ENCODE results near the gene ALDH16A1.

Gene ALDH16A1

DNA sequence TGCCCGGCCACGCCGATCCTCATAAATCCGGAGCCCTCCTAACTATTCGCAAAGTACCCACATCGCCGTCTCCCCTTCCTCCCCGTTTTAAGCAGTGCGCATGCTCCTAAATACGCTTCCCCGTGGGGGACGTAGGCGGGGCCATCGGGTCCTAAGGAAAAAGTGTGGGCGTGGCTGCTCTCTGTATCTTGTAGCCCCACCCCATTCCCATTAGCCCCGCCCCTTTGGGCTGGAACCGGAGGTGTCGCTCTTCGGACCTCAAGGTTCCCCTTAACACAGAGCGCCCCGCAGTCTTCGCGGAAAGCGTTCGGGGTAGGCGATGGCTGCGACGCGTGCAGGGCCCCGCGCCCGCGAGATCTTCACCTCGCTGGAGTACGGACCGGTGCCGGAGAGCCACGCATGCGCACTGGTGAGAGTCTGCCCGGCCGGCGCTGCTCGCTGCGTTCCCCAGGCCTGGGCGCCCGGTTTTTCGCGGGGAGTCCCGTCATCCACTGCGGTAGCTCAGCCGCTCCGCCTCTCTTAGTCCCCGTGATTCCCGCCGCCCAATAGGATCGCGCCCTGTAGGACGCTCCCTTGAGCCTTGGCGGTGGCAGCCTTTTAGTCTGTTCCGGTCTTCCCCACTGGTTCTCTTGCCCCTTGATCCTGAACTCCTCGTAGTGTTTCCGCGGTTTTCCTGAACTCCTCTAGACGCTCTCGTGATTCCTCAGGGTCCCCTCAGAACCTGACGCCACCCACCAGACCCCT is at the start of gene ALDH16A1:
Gene ALDH16A1 (plus strand): TSS at position 213 of the 744 bp plus-strand sequence. CDS start 107 bp downstream, at position 320.
- DNase-seq (ENCODE audit: extremely low spot score, insufficient read length, low read depth) (peak; percentile 95), FAIRE-seq (peak; percentile 96)

- no peak for FAIRE-seq
- no peak for DNase-seq (ENCODE audit: extremely low spot score, insufficient read length, low read depth)
Measured at GRCh38 chr19:49403404-49404187, 49.4 kb upstream of the ALDH16A1 start.

- DNase-seq (ENCODE audit: extremely low spot score, insufficient read length, low read depth) (no peak), FAIRE-seq (no peak)
Measured at GRCh38 chr19:49407079-49407478, 45.9 kb upstream of the ALDH16A1 start.

DNA sequence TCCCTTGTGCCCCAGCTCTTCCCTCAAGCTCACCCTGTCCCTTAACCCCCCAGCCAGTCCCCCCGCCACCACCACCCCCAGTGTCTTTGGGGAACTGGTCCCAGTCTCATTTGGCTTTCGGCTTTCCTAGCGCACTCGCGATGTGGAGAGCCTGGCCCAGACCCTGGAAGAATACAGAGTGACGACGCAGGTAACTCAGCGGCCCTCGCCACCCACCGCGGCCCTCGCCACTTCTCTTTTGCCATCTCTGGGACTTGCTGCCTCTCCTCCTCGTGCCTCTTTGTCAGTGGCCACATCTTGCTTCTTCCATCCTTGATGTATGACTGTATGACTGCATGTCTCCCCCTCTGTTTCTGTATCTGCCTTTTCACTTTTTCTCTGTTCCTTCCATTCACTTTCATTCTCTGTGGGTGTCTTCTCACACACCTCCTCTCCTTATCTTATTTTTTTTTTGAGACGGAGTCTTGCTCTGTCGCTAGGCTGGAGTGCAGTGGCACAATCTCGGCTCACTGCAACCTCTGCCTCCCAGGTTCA is 45.5 kb upstream of the ALDH16A1 start:
- no peak for DNase-seq (ENCODE audit: extremely low spot score, insufficient read length, low read depth)

DNA sequence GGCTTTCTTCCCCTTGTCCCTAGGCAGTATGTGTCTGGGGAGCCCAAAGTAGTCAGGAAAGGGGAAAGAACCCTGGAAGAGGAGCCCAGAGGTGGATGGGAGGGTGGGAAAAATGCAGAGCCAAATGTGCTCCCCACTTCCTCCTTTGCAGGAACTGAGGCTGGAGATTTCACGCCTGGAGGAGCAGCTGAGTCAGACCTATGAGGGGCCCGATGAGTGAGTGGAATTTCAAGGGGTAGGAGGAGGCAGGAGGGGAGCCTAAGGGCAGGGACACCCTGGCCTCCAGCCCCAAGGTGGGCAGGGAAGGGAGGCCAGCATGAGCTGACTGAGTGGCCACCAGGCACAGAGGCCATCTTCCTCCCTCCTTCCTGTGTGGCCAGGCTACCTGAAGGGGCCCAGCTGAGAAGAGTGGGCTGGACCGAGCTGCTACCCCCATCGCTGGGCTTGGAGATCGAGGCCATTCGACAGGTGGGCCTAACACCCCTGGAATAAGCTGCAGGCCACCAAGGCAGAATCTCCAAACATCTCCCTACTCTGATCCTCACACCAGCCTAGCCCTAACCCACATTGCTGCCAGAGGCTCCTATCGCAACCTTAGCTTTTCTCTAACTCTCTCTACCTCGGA is 44.1 kb upstream of the ALDH16A1 start:
- DNase-seq (ENCODE audit: extremely low spot score, insufficient read length, low read depth), result no peak

More for the DNA sequence above, 45.5 kb upstream of the ALDH16A1 start:
- no peak for FAIRE-seq

DNA sequence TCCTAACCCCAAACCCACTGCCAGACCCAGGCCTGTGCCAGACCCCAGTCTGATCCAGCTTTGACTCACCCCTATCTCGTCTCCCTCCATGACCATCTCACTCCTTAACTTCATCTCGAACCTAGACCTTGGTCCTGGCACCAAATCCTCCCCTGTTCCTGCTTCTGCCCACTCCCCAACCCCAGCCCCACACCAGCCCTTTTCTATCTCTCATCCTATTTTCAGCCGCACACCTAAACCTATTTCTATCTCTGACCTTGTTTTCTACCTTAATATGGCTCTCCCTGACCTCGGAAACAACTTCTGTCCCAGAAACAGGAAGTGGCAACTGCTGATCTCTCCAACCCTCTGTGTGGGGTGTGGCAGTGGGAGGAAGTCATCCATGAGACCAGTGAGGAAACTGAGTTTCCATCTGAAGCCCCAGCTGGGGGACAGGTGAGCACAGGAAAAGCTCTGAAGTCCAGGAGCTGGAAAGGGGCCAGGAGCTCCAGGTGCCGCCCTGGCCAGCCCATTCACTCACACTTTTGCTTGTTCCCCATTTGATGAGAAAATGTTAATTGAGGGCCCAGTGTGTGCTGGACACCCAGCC is 43.5 kb upstream of the ALDH16A1 start:
- no peak for DNase-seq (ENCODE audit: extremely low spot score, insufficient read length, low read depth)
- peak; percentile 79 for FAIRE-seq

More for the DNA sequence above, 44.1 kb upstream of the ALDH16A1 start:
- FAIRE-seq, result peak; percentile 69

DNA sequence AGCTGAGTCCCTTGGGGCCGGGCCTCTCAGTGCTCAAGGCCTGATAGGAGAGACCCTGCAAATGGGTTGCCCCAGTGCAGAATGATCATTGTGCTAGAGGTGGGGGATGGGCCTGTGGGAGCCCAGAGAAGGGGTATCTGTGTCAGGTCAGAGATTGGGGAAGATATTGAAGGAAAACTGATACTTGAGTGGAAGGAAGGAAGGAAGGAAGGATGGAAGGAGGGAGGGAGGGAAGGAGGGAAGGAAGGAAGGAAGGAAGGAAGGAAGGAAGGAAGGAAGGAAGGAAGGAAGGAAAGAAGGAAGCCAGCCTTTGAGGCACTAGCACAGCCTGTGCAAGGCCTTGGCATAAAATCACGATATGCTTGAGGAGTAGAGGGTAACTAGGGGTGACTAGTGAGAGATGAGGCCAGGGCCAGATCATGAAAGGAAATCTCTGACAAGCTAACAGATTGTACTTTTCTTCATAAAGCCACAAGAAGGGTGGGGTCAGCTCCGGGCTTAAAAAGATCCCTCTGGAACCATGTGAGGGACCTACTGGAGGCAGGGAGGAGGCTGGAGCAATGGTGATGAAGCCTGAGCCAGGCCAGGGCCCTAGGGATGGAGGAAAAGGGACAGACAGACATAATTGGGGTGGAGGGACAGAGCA is 41.2 kb upstream of the ALDH16A1 start:
- FAIRE-seq, result no peak
- no peak for DNase-seq (ENCODE audit: extremely low spot score, insufficient read length, low read depth)

- FAIRE-seq, result no peak
- no peak for DNase-seq (ENCODE audit: extremely low spot score, insufficient read length, low read depth)
Measured at GRCh38 chr19:49413348-49413747, 39.7 kb upstream of the ALDH16A1 start.

GRCh38 chr19:49414256-49414655 is 38.8 kb upstream of the ALDH16A1 start:
- DNase-seq (ENCODE audit: extremely low spot score, insufficient read length, low read depth) (no peak), FAIRE-seq (no peak)

DNA sequence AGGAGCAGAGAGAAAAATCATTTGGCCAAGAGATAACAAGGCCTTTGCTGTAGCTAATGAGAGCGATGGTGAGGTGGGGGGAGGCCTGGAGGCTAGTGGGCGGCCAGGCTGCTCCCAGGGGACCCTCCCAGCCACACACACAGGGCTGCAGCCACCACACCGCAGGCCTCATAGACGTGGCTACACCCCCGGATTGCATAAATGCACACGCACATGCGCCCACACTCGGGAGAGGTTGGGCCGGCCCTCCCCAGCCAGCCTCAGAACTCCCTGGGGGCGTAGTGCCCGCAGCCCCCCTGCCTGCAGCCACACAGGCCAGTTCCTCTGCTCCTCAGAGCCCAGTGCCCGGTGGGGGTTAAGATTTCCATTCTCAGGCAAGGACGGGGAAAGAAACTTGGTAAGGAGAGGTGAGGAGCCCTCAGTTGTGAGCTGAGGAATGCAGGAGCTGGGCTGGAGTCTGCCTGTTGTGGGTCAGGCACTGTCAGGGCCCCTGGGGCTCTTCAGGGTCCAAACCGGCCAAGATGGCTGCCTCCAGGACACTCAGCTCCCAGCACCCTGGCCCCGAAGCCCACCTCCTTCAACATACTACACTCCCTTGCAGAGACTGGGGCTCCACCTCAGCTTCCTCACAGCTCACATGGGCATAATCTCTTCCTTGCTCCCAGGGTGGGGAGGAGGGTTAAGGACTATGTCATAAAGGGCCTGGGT is 37.8 kb upstream of the ALDH16A1 start:
- FAIRE-seq, result peak; percentile 75
- peak; percentile 58 for DNase-seq (ENCODE audit: extremely low spot score, insufficient read length, low read depth)

GRCh38 chr19:49415810-49416200 is 37.2 kb upstream of the ALDH16A1 start:
- DNase-seq (ENCODE audit: extremely low spot score, insufficient read length, low read depth) (no peak), FAIRE-seq (no peak)

DNA sequence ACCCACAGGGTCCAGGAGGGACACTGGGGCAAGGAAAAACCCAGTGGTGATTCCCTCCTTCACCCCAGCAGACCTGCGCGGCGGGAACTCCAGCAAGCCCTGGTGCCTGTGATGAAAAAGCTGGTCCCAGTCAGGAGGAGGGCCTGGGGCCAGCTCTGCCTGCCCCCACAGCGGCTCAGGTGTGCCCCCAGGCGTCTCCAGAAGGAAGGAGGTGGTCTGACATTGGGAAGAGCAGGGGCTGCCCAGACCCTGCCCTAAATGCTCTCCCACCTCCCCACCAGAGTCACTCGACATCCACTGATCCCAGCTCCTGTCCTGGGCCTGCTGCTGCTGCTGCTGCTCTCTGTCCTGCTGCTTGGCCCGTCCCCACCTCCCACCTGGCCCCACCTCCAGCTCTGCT is 35.9 kb upstream of the ALDH16A1 start:
- DNase-seq (ENCODE audit: extremely low spot score, insufficient read length, low read depth), result no peak
- no peak for FAIRE-seq

DNA sequence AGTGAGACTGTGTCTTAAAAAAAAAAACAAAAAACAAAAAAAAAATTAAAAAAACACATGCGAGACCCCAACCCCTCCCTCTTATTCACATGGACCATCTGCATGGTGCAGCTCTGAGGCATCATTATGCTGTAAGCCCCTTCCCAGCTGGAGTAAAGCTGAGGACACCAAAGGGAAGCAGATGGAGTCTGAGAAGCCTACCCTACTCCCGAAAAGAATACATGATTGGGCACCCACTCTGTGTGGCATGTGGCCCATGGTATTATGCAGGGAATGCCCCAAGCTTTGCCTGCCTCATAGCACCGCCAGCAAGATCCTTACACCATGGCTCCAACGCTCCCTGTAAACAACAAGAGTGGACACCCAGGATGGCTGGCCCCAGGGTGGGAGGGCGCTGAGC is 34.5 kb upstream of the ALDH16A1 start:
- no peak for FAIRE-seq
- no peak for DNase-seq (ENCODE audit: extremely low spot score, insufficient read length, low read depth)

GRCh38 chr19:49419173-49419572 is 33.9 kb upstream of the ALDH16A1 start:
- no peak for FAIRE-seq
- no peak for DNase-seq (ENCODE audit: extremely low spot score, insufficient read length, low read depth)

DNA sequence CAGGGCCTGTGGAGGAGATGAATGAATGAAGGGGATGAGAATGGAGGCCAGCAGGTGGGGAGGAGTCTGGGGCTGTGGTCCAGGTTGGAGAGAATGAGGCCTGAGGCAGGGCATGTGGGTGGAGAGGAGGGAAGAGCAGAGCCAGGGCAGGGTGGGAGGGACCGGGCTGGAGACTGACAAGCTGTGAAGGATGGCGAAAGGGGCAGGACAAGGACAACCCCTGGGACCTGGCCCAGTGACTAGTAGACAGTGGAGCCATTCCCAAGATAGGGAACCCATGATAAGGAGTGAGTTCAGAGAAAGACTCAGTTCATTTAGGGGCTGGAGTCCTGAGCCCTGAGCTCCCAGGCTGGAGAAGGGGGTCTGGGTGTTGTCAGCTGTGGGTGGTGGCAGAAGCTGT is 32.8 kb upstream of the ALDH16A1 start:
- DNase-seq (ENCODE audit: extremely low spot score, insufficient read length, low read depth) (no peak), FAIRE-seq (no peak)

- DNase-seq (ENCODE audit: extremely low spot score, insufficient read length, low read depth) (no peak), FAIRE-seq (no peak)
Measured at GRCh38 chr19:49421039-49421877, 31.8 kb upstream of the ALDH16A1 start.

- FAIRE-seq (no peak), DNase-seq (ENCODE audit: extremely low spot score, insufficient read length, low read depth) (no peak)
Measured at GRCh38 chr19:49421878-49422202, 31.2 kb upstream of the ALDH16A1 start.

GRCh38 chr19:49422407-49423070 is 30.5 kb upstream of the ALDH16A1 start:
- FAIRE-seq (no peak), DNase-seq (ENCODE audit: extremely low spot score, insufficient read length, low read depth) (no peak)

Measured in GM18507 (cell line).